ENCODE measurements around the gene HOXA7.

DNA sequence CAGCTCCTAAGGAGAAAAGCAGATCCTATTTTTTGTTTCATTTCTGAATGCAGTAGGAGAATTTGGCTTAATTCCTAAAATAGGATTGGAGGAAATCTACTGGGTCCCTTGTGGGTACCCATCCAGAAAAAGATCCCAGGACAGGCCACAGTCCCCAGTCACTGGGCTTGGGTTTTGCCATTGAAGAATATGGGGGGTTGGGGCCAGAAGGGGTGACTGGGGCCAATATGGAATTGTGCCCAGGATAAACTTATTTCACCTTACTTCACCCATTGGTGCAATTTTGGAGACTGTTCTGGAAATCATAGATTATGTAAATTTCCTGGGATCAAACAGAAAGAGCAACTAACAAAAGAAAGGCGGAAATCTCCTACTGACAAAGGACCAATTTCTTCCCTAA lies 18.0 kb downstream of the HOXA7 start:
- TF ChIP-seq, protein P1, sequence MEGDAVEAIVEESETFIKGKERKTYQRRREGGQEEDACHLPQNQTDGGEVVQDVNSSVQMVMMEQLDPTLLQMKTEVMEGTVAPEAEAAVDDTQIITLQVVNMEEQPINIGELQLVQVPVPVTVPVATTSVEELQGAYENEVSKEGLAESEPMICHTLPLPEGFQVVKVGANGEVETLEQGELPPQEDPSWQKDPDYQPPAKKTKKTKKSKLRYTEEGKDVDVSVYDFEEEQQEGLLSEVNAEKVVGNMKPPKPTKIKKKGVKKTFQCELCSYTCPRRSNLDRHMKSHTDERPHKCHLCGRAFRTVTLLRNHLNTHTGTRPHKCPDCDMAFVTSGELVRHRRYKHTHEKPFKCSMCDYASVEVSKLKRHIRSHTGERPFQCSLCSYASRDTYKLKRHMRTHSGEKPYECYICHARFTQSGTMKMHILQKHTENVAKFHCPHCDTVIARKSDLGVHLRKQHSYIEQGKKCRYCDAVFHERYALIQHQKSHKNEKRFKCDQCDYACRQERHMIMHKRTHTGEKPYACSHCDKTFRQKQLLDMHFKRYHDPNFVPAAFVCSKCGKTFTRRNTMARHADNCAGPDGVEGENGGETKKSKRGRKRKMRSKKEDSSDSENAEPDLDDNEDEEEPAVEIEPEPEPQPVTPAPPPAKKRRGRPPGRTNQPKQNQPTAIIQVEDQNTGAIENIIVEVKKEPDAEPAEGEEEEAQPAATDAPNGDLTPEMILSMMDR (IDR thresholded peaks at IDR 0.05): no peak
- no peak for TF ChIP-seq POLR2A (IDR thresholded peaks at IDR 0.05)
- TF ChIP-seq EP300 (IDR thresholded peaks at IDR 0.05; ENCODE audit: low read depth): no peak
- no peak for TF ChIP-seq POLR2AphosphoS5 (IDR thresholded peaks at IDR 0.05)
